Endothelial cell of umbilical vein (primary cell): ENCODE results near the gene IGSF11. TPM values are rescaled to one million over a fixed set of nuclear protein-coding genes. Genes with fewer than 3 reads are reported as not detected.

ENCODE experiments used
- BruUV-seq: library from RNA; stranded (reverse); fragments of 400-500 nt; replicated peaks from 2 replicates; lab custom pipeline; 2021; lab: Mats Ljungman, UMichigan
- CTCF ChIA-PET: fragments of 300-600, 350-600 bp; sonication (Branson Sonifier 250); formaldehyde crosslinking; loops from one replicate; lab custom pipeline; 2021; ENCODE audit warnings: antibody characterized with exemption, inconsistent platforms; lab: Charles Lee
- POLR2A ChIA-PET: fragments of 300-600, 350-600 bp; sonication (Branson Sonifier 250); formaldehyde crosslinking; loops from one replicate; lab custom pipeline; 2021; ENCODE audit warnings: antibody characterized with exemption, inconsistent platforms; lab: Charles Lee
- DNase-seq: peaks from one replicate; pipeline ENCODE4 v3.0.0-alpha.2; 2011; ENCODE audit warnings: low read depth, low spot score
- FAIRE-seq: peaks from 2 replicates; lab custom pipeline; 2011; peaks lifted over from hg19 to GRCh38; lab: Jason Lieb, UNC
- H2AFZ ChIP-seq: 2 replicates; pipeline ENCODE4 v1.6.0; 2012; ENCODE audit warnings: low read depth, low read length, control low read depth, inconsistent platforms
- H3K27ac ChIP-seq: 2 replicates; pipeline ENCODE4 v1.5.1; 2011; ENCODE audit warnings: low read depth, mild to moderate bottlenecking, control low read depth, low read length, moderate library complexity; ENCODE audit not compliant: insufficient read depth
- H3K27me3 ChIP-seq, 2 experiments: 2 replicates each; pipeline versions ENCODE4 v1.6.0 to v1.6.1; 2011; ENCODE audit warnings: low read length in 2 of 2, mixed read lengths in 1 of 2; ENCODE audit not compliant: control insufficient read depth in 2 of 2, insufficient read depth in 2 of 2
- H3K36me3 ChIP-seq, 2 experiments: 2 replicates in 1 of 2; 3 replicates in 1 of 2; pipeline ENCODE4 v1.5.1; 2011; ENCODE audit warnings: low read length in 2 of 2, mild to moderate bottlenecking in 1 of 2, moderate library complexity in 1 of 2; ENCODE audit not compliant: control insufficient read depth in 2 of 2, insufficient read depth in 2 of 2; ENCODE audit errors: extremely low read depth in 1 of 2
- H3K4me1 ChIP-seq: 3 replicates; pipeline ENCODE4 v1.5.1; 2011; ENCODE audit warnings: mild to moderate bottlenecking, low read length; ENCODE audit not compliant: control insufficient read depth, insufficient read depth; ENCODE audit errors: extremely low read depth
- H3K4me2 ChIP-seq: 2 replicates; pipeline ENCODE4 v1.6.1; 2011; ENCODE audit warnings: low read length, control low read depth, mixed read lengths; ENCODE audit not compliant: insufficient read depth
- H3K4me3 ChIP-seq, 3 experiments: fragments of 200-600 bp in 1 of 3; sonication (generic), shearing (Covaris generic) in 1 of 3; replicated peaks in 1 of 3; 2 replicates each; pipeline ENCODE4 v1.5.1; 2011 to 2016; ENCODE audit warnings: control low read depth in 3 of 3, low read length in 3 of 3, mild to moderate bottlenecking in 2 of 3, inconsistent platforms in 1 of 3, low read depth in 1 of 3, moderate library complexity in 1 of 3; ENCODE audit not compliant: insufficient read depth in 1 of 3
- H3K79me2 ChIP-seq: 2 replicates; pipeline ENCODE4 v1.6.0; 2012; ENCODE audit warnings: low read length, inconsistent platforms; ENCODE audit not compliant: control insufficient read depth, insufficient read depth
- H3K9ac ChIP-seq: replicated peaks from 2 replicates; pipeline ENCODE3; 2011; ENCODE audit warnings: low read length, control low read depth; ENCODE audit not compliant: insufficient read depth; ENCODE audit errors: extremely low read depth
- H3K9me1 ChIP-seq: replicated peaks from 3 replicates; pipeline ENCODE4 v1.6.0; 2011; ENCODE audit warnings: mild to moderate bottlenecking, low read length; ENCODE audit not compliant: control insufficient read depth, insufficient read depth; ENCODE audit errors: extremely low read depth
- H3K9me3 ChIP-seq: replicated peaks from 2 replicates; pipeline ENCODE4 v1.5.1; 2012; ENCODE audit warnings: low read length, inconsistent platforms; ENCODE audit not compliant: control insufficient read depth, insufficient read depth
- H4K20me1 ChIP-seq: replicated peaks from 2 replicates; pipeline ENCODE3; 2011; ENCODE audit warnings: mild to moderate bottlenecking, low read length; ENCODE audit not compliant: control insufficient read depth, insufficient read depth; ENCODE audit errors: extremely low read depth
- CTCF ChIP-seq, 2 donors: IDR thresholded peaks; 1 replicate in 1 of 2; 2 replicates in 1 of 2; pipeline ENCODE4 v1.5.1; 2011; ENCODE audit warnings: low read length in 2 of 2, mild to moderate bottlenecking in 2 of 2, moderate library complexity in 2 of 2, control low read depth in 1 of 2, inconsistent platforms in 1 of 2, low read depth in 1 of 2; ENCODE audit not compliant: insufficient read depth in 1 of 2; ENCODE audit errors: extremely low read depth in 1 of 2
- EZH2 ChIP-seq: IDR thresholded peaks from 2 replicates; pipeline ENCODE4 v1.6.1; 2012; ENCODE audit warnings: borderline replicate concordance, low read depth, mild to moderate bottlenecking, moderate library complexity, low read length, inconsistent platforms; ENCODE audit not compliant: severe bottlenecking
- FOS ChIP-seq: IDR thresholded peaks from 2 replicates; pipeline ENCODE4 v1.6.1; 2011; ENCODE audit warnings: mild to moderate bottlenecking, low read length, moderate library complexity, borderline replicate concordance; ENCODE audit not compliant: insufficient read depth
- GATA2 ChIP-seq: IDR thresholded peaks from 2 replicates; pipeline ENCODE4 v1.7.0; 2011; ENCODE audit warnings: low read depth, mild to moderate bottlenecking, moderate library complexity, mixed read lengths, low read length; ENCODE audit not compliant: insufficient read length, insufficient read depth
- JUN ChIP-seq: IDR thresholded peaks from 2 replicates; pipeline ENCODE4 v1.6.1; 2011; ENCODE audit warnings: borderline replicate concordance, low read depth; ENCODE audit not compliant: insufficient read length, insufficient read depth
- MAX ChIP-seq: IDR thresholded peaks from 2 replicates; pipeline ENCODE4 v1.6.1; 2011; ENCODE audit not compliant: insufficient read depth, insufficient read length
- MYC ChIP-seq: IDR thresholded peaks from one replicate; pipeline ENCODE4 v1.6.1; 2011; ENCODE audit warnings: mild to moderate bottlenecking, low read depth, low read length
- POLR2A ChIP-seq: IDR thresholded peaks from 2 replicates; pipeline ENCODE4 v1.6.1; 2012; ENCODE audit warnings: low read depth, mild to moderate bottlenecking, control low read depth, low read length
- POLR2AphosphoS5 ChIP-seq: IDR thresholded peaks from 2 replicates; pipeline ENCODE4 v1.6.1; 2012; ENCODE audit warnings: low read depth, mild to moderate bottlenecking, control low read depth, low read length, moderate library complexity; ENCODE audit not compliant: insufficient read depth
- dilution Hi-C: fragments of 300-500 bp; cut with MboI; formaldehyde crosslinking; loops from one replicate; pipeline ENCODE4 v1.15.0; 2019; ENCODE audit warnings: low sequenced_read_pairs; ENCODE audit not compliant: extremely low pct_ligation_motif_present
- intact Hi-C: fragments of 100-400 bp; cut with micrococcal nuclease; formaldehyde crosslinking; loops from one replicate; pipeline ENCODE4 v1.10.0; 2022
- polyA plus RNA-seq, 4 experiments: library from polyadenylated mRNA; depleted of rRNA in 3 of 4; stranded (reverse) in 3 of 4; unstranded in 1 of 4; fragments of >200 nt; gene quantifications; 2 replicates each; pipeline versions ENCODE4 v1.2.1 to v1.2.3, GENCODE V29; 2011 to 2012; ENCODE audit warnings: missing spikeins in 1 of 4
- total RNA-seq: library from RNA; stranded (reverse); gene quantifications from 2 replicates; pipeline ENCODE4 v1.2.3, GENCODE V29; 2021

Gene IGSF11
- total and polyA plus RNA-seq, 2 donors (not counting 3 experiments of a cell fraction or from before 2014, with no cell fraction given): not detected

GRCh38 chr3:118990823-118991560, 43.7 kb downstream of the IGSF11 start:
- no peak overlapping the region for H2AFZ ChIP-seq
- CTCF ChIA-PET: no interaction called here
- H3K4me3 ChIP-seq: no peak overlapping the region
- H3K4me2 ChIP-seq: no peak overlapping the region
- no TSS peak for BruUV-seq
- dilution Hi-C loops: no loop called here
- no peak overlapping the region for H3K27ac ChIP-seq
- peaks cover 0 to 1% of the 10 kb centered on the region in 2 experiments for H3K27me3 ChIP-seq
- no peak for DNase-seq
- TF ChIP-seq MAX (no peak), POLR2AphosphoS5 (no peak), POLR2A (no peak), GATA2 (no peak), JUN (no peak), MYC (no peak), CTCF (IDR thresholded peaks at IDR 0.05; ENCODE audit: extremely low read depth in 1 of 2, insufficient read depth in 1 of 2, low read depth in 1 of 2, low read length in 2 of 2) (no peak), EZH2 (no peak), FOS (no peak)
- no peaks in the 10 kb centered on the region for H3K4me1 ChIP-seq
- no peak for FAIRE-seq
- no peaks in the 10 kb centered on the region for H3K36me3 ChIP-seq
- no peaks in the 10 kb centered on the region for H3K9me1 ChIP-seq
- H3K79me2 ChIP-seq: no peaks in the 10 kb centered on the region
- intact Hi-C loops: no loop called here
- H4K20me1 ChIP-seq: no peaks in the 10 kb centered on the region
- POLR2A ChIA-PET: no interaction called here
- H3K9ac ChIP-seq: no peak overlapping the region
- no peaks in the 10 kb centered on the region for H3K9me3 ChIP-seq
